SK-N-SH treated with all-trans-retinoic acid at 6 μM for 48 hours (cell line): ENCODE measurements around the gene DNAAF8.

ENCODE experiments used
- ARNTL ChIP-seq: fragments of 450-650 bp; formaldehyde crosslinking; IDR thresholded peaks from 2 replicates; pipeline ENCODE4 v1.5.0; 2020; ENCODE audit warnings: low read depth, mild to moderate bottlenecking, moderate library complexity, borderline replicate concordance
- CSDC2 ChIP-seq: fragments of 250-450 bp; sonication (Bioruptor Pico); IDR thresholded peaks from 2 replicates; pipeline ENCODE4 v1.5.0; 2020; ENCODE audit warnings: mild to moderate bottlenecking, moderate library complexity
- GLIS3 ChIP-seq: fragments of 250-450 bp; sonication (Bioruptor Pico); IDR thresholded peaks from 2 replicates; pipeline ENCODE4 v1.5.0; 2020; ENCODE audit warnings: mild to moderate bottlenecking, moderate library complexity
- OSR1 ChIP-seq: fragments of 250-450 bp; sonication (Bioruptor Pico); IDR thresholded peaks from 2 replicates; pipeline ENCODE4 v1.8.0; 2022; ENCODE audit warnings: moderate library complexity, mild to moderate bottlenecking, inconsistent platforms
- PATZ1 ChIP-seq: fragments of 250-450 bp; sonication (Bioruptor Pico); IDR thresholded peaks from 2 replicates; pipeline ENCODE4 v1.8.0; 2020; ENCODE audit warnings: mild to moderate bottlenecking, moderate library complexity, borderline replicate concordance
- POU6F1 ChIP-seq: fragments of 250-450 bp; sonication (Bioruptor Pico); IDR thresholded peaks from 2 replicates; pipeline ENCODE4 v1.8.0; 2021; ENCODE audit warnings: low read depth, mild to moderate bottlenecking, moderate library complexity, borderline replicate concordance
- PPARA ChIP-seq: fragments of 250-450 bp; sonication (Bioruptor Pico); IDR thresholded peaks from 2 replicates; pipeline ENCODE4 v1.5.0; 2020; ENCODE audit warnings: mild to moderate bottlenecking, borderline replicate concordance
- RARB ChIP-seq: fragments of 250-450 bp; sonication (Bioruptor Pico); IDR thresholded peaks from 2 replicates; pipeline ENCODE4 v1.8.0; 2021; ENCODE audit warnings: mild to moderate bottlenecking, moderate library complexity
- TOX ChIP-seq: fragments of 250-450 bp; sonication (Bioruptor Pico); IDR thresholded peaks from 2 replicates; pipeline ENCODE4 v1.8.0; 2021; ENCODE audit warnings: mild to moderate bottlenecking, moderate library complexity, borderline replicate concordance
- ZC3H10 ChIP-seq: fragments of 250-450 bp; sonication (Bioruptor Pico); IDR thresholded peaks from 2 replicates; pipeline ENCODE4 v1.5.1; 2021; ENCODE audit warnings: mild to moderate bottlenecking, moderate library complexity
- ZNF565 ChIP-seq: fragments of 450-650 bp; formaldehyde crosslinking; conservative IDR thresholded peaks from 2 replicates; pipeline ENCODE4 v1.5.0; 2020; ENCODE audit warnings: low read depth, mild to moderate bottlenecking, moderate library complexity
- ZNF8 ChIP-seq: fragments of 450-650 bp; formaldehyde crosslinking; IDR thresholded peaks from 2 replicates; pipeline ENCODE4 v1.5.0; 2020; ENCODE audit warnings: mild to moderate bottlenecking, moderate library complexity

GRCh38 chr16:4693956-4694641 is 40.2 kb upstream of the DNAAF8 start:
- TF ChIP-seq PATZ1 (CRISPR knock-in tag) (no peak), GLIS3 (no peak), ZC3H10 (CRISPR knock-in tag) (no peak), POU6F1 (CRISPR knock-in tag) (no peak), RARB (CRISPR knock-in tag) (no peak), PPARA (no peak), ZNF565 (no peak), OSR1 (no peak), ARNTL (CRISPR knock-in tag) (no peak), CSDC2 (CRISPR knock-in tag) (no peak), TOX (CRISPR knock-in tag) (no peak), ZNF8 (CRISPR knock-in tag) (no peak)
